SK-N-SH treated with all-trans-retinoic acid at 6 μM for 48 hours (cell line): ENCODE results near the gene TTC33.

ENCODE experiments used
- ATAC-seq: fragments of 200-7000 bp; cut with Tn5 transposase; 3 replicates; pipeline ENCODE4 v1.9.1; 2020; ENCODE audit warnings: mild to moderate bottlenecking, moderate library complexity
- ARNTL ChIP-seq: fragments of 450-650 bp; formaldehyde crosslinking; IDR thresholded peaks from 2 replicates; pipeline ENCODE4 v1.5.0; 2020; ENCODE audit warnings: low read depth, mild to moderate bottlenecking, moderate library complexity, borderline replicate concordance
- BACH2 ChIP-seq: fragments of 250-450 bp; sonication (Bioruptor Pico); IDR thresholded peaks from 2 replicates; pipeline ENCODE4 v1.9.0; 2021; ENCODE audit warnings: mild to moderate bottlenecking, borderline replicate concordance
- CREB5 ChIP-seq: fragments of 250-450 bp; sonication (Bioruptor Pico); IDR thresholded peaks from 2 replicates; pipeline ENCODE4 v1.5.1; 2020; ENCODE audit warnings: low read depth, mild to moderate bottlenecking, moderate library complexity
- CSDC2 ChIP-seq: fragments of 250-450 bp; sonication (Bioruptor Pico); IDR thresholded peaks from 2 replicates; pipeline ENCODE4 v1.5.0; 2020; ENCODE audit warnings: mild to moderate bottlenecking, moderate library complexity
- CSRNP3 ChIP-seq: fragments of 250-450 bp; sonication (Bioruptor Pico); IDR thresholded peaks from 2 replicates; pipeline ENCODE4 v1.5.1; 2021; ENCODE audit warnings: mild to moderate bottlenecking, moderate library complexity
- ESRRG ChIP-seq: fragments of 250-450 bp; sonication (Bioruptor Pico); IDR thresholded peaks from 2 replicates; pipeline ENCODE4 v1.6.1; 2021; ENCODE audit warnings: mild to moderate bottlenecking
- GLIS3 ChIP-seq: fragments of 250-450 bp; sonication (Bioruptor Pico); IDR thresholded peaks from 2 replicates; pipeline ENCODE4 v1.5.0; 2020; ENCODE audit warnings: mild to moderate bottlenecking, moderate library complexity
- ISL1 ChIP-seq: fragments of 250-450 bp; sonication (Bioruptor Pico); IDR thresholded peaks from 2 replicates; pipeline ENCODE4 v2.1.2; 2022; ENCODE audit warnings: mild to moderate bottlenecking, moderate library complexity
- PATZ1 ChIP-seq: fragments of 250-450 bp; sonication (Bioruptor Pico); IDR thresholded peaks from 2 replicates; pipeline ENCODE4 v1.8.0; 2020; ENCODE audit warnings: mild to moderate bottlenecking, moderate library complexity, borderline replicate concordance
- POU6F1 ChIP-seq: fragments of 250-450 bp; sonication (Bioruptor Pico); IDR thresholded peaks from 2 replicates; pipeline ENCODE4 v1.8.0; 2021; ENCODE audit warnings: low read depth, mild to moderate bottlenecking, moderate library complexity, borderline replicate concordance
- PPARA ChIP-seq: fragments of 250-450 bp; sonication (Bioruptor Pico); IDR thresholded peaks from 2 replicates; pipeline ENCODE4 v1.5.0; 2020; ENCODE audit warnings: mild to moderate bottlenecking, borderline replicate concordance
- RARB ChIP-seq: fragments of 250-450 bp; sonication (Bioruptor Pico); IDR thresholded peaks from 2 replicates; pipeline ENCODE4 v1.8.0; 2021; ENCODE audit warnings: mild to moderate bottlenecking, moderate library complexity
- SNAI2 ChIP-seq: fragments of 250-450 bp; sonication (Bioruptor Pico); IDR thresholded peaks from 2 replicates; pipeline ENCODE4 v1.5.0; 2020; ENCODE audit warnings: mild to moderate bottlenecking, moderate library complexity
- TCF4 ChIP-seq: fragments of 250-450 bp; sonication (Bioruptor Pico); IDR thresholded peaks from 2 replicates; pipeline ENCODE4 v1.8.0; 2021; ENCODE audit warnings: mild to moderate bottlenecking, moderate library complexity, borderline replicate concordance
- TOX ChIP-seq: fragments of 250-450 bp; sonication (Bioruptor Pico); IDR thresholded peaks from 2 replicates; pipeline ENCODE4 v1.8.0; 2021; ENCODE audit warnings: mild to moderate bottlenecking, moderate library complexity, borderline replicate concordance
- TSHZ2 ChIP-seq: fragments of 250-450 bp; sonication (Bioruptor Pico); IDR thresholded peaks from 2 replicates; pipeline ENCODE4 v1.5.0; 2020; ENCODE audit warnings: mild to moderate bottlenecking, moderate library complexity
- ZC3H10 ChIP-seq: fragments of 250-450 bp; sonication (Bioruptor Pico); IDR thresholded peaks from 2 replicates; pipeline ENCODE4 v1.5.1; 2021; ENCODE audit warnings: mild to moderate bottlenecking, moderate library complexity
- ZFP3 ChIP-seq: fragments of 250-450 bp; sonication (Bioruptor Pico); IDR thresholded peaks from 2 replicates; pipeline ENCODE4 v1.5.0; 2020; ENCODE audit warnings: mild to moderate bottlenecking, moderate library complexity
- ZFP30 ChIP-seq: fragments of 450-650 bp; formaldehyde crosslinking; IDR thresholded peaks from 2 replicates; pipeline ENCODE4 v1.5.0; 2022; ENCODE audit warnings: mild to moderate bottlenecking, moderate library complexity
- ZNF565 ChIP-seq: fragments of 450-650 bp; formaldehyde crosslinking; conservative IDR thresholded peaks from 2 replicates; pipeline ENCODE4 v1.5.0; 2020; ENCODE audit warnings: low read depth, mild to moderate bottlenecking, moderate library complexity
- ZNF70 ChIP-seq: fragments of 450-650 bp; formaldehyde crosslinking; IDR thresholded peaks from 2 replicates; pipeline ENCODE4 v1.5.0; 2020; ENCODE audit warnings: mild to moderate bottlenecking, moderate library complexity
- ZNF8 ChIP-seq: fragments of 450-650 bp; formaldehyde crosslinking; IDR thresholded peaks from 2 replicates; pipeline ENCODE4 v1.5.0; 2020; ENCODE audit warnings: mild to moderate bottlenecking, moderate library complexity

TTC33 gene

GRCh38 chr5:40584054-40584453 lies 171.7 kb downstream of the TTC33 start:
- no peak for ATAC-seq
- TF ChIP-seq ZC3H10 (CRISPR knock-in tag) (no peak), BACH2 (no peak), ZNF565 (no peak), TCF4 (no peak), GLIS3 (CRISPR knock-in tag) (no peak), CSRNP3 (CRISPR knock-in tag) (no peak), ZNF70 (CRISPR knock-in tag) (no peak), SNAI2 (CRISPR knock-in tag) (no peak), ARNTL (CRISPR knock-in tag) (no peak), PATZ1 (CRISPR knock-in tag) (no peak), POU6F1 (CRISPR knock-in tag) (no peak), ESRRG (CRISPR knock-in tag) (no peak), PPARA (CRISPR knock-in tag) (no peak), ISL1 (no peak), CSDC2 (CRISPR knock-in tag) (no peak), ZNF8 (CRISPR knock-in tag) (no peak), RARB (CRISPR knock-in tag) (no peak), ZFP30 (no peak), ZFP3 (no peak), TOX (CRISPR knock-in tag) (no peak)
- TF ChIP-seq, all 23 proteins: peak for 0

GRCh38 chr5:40578501-40579451 lies 177.0 kb downstream of the TTC33 start:
- no peak for ATAC-seq
- TF ChIP-seq TOX (CRISPR knock-in tag) = no peak
- no peak for TF ChIP-seq TCF4
- TF ChIP-seq CREB5 (CRISPR knock-in tag) = no peak
- TF ChIP-seq ARNTL (CRISPR knock-in tag) = no peak

- ATAC-seq = no peak
- TF ChIP-seq CSRNP3 (CRISPR knock-in tag) (no peak), CSDC2 (CRISPR knock-in tag) (no peak), ZNF70 (CRISPR knock-in tag) (no peak), ESRRG (CRISPR knock-in tag) (no peak), TCF4 (no peak), ISL1 (no peak), TSHZ2 (CRISPR knock-in tag) (no peak), ZC3H10 (CRISPR knock-in tag) (no peak), SNAI2 (CRISPR knock-in tag) (no peak), ZNF8 (CRISPR knock-in tag) (no peak), ARNTL (CRISPR knock-in tag) (no peak), CREB5 (CRISPR knock-in tag) (no peak), POU6F1 (CRISPR knock-in tag) (no peak)
- TF ChIP-seq, all 23 proteins: peak for 0
Observed at GRCh38 chr5:40577718-40578117, 178.0 kb downstream of the TTC33 start.
